GM21529 (cell line): ENCODE data around the gene PDXK.

Experiments used
- ATAC-seq: cut with Tn5 transposase; IDR thresholded peaks from one replicate; pipeline ENCODE4 v1.9.1; 2021; ENCODE audit not compliant: unreplicated experiment

PDXK gene

GRCh38 chr21:43740497-43741156 is 21.7 kb downstream of the PDXK start:
- no peak for ATAC-seq

- ATAC-seq, result no peak
These were observed 22.6 kb downstream of the PDXK start for GRCh38 chr21:43741423-43742096.

- ATAC-seq, result no peak
These were observed 25.0 kb downstream of the PDXK start for GRCh38 chr21:43743947-43744346.

- no peak for ATAC-seq
These were observed 25.8 kb downstream of the PDXK start for GRCh38 chr21:43744725-43745124.

- no peak for ATAC-seq
These were observed 27.0 kb downstream of the PDXK start for GRCh38 chr21:43745772-43746517.

- no peak for ATAC-seq
These were observed 29.7 kb downstream of the PDXK start for GRCh38 chr21:43748622-43749021.

- no peak for ATAC-seq
These were observed 30.8 kb downstream of the PDXK start for GRCh38 chr21:43749651-43750262.

- ATAC-seq, result no peak
These were observed 31.6 kb downstream of the PDXK start for GRCh38 chr21:43750339-43751033.

GRCh38 chr21:43751955-43752591 is 33.1 kb downstream of the PDXK start:
- no peak for ATAC-seq

GRCh38 chr21:43752758-43753438 is 34.0 kb downstream of the PDXK start:
- no peak for ATAC-seq

- ATAC-seq, result no peak
These were observed 34.5 kb downstream of the PDXK start for GRCh38 chr21:43753439-43753799.

GRCh38 chr21:43754948-43755781 is 36.2 kb downstream of the PDXK start:
- ATAC-seq, result no peak

- ATAC-seq, result no peak
These were observed 37.1 kb downstream of the PDXK start for GRCh38 chr21:43755820-43756594.

GRCh38 chr21:43757601-43758000 is 38.7 kb downstream of the PDXK start:
- no peak for ATAC-seq

- ATAC-seq, result no peak
These were observed 39.2 kb downstream of the PDXK start for GRCh38 chr21:43758111-43758641.

- no peak for ATAC-seq
These were observed 39.9 kb downstream of the PDXK start for GRCh38 chr21:43758811-43759210.

- no peak for ATAC-seq
These were observed 40.7 kb downstream of the PDXK start for GRCh38 chr21:43759651-43760050.

GRCh38 chr21:43760391-43760958 is 41.5 kb downstream of the PDXK start:
- no peak for ATAC-seq
